ENCODE measurements around the gene IGF2BP3.

The IGF2BP3 gene

GRCh38 chr7:23472046-23472445, 1.8 kb upstream of the IGF2BP3 start:
- DNase-seq (ENCODE audit: low read depth), result no peak

- DNase-seq (ENCODE audit: low read depth), result no peak
Observed at GRCh38 chr7:23471106-23471859, 992 bp upstream of the IGF2BP3 start.

GRCh38 chr7:23469961-23470250, 385 bp downstream of the IGF2BP3 start:
- DNase-seq (ENCODE audit: low read depth), result no peak

- no peak for DNase-seq (ENCODE audit: low read depth)
Observed at GRCh38 chr7:23469150-23469960, 936 bp downstream of the IGF2BP3 start.

GRCh38 chr7:23468526-23469149, 1.7 kb downstream of the IGF2BP3 start:
- DNase-seq (ENCODE audit: low read depth), result no peak

GRCh38 chr7:23467806-23468525, 2.3 kb downstream of the IGF2BP3 start:
- no peak for DNase-seq (ENCODE audit: low read depth)

- no peak for DNase-seq (ENCODE audit: low read depth)
Observed at GRCh38 chr7:23467291-23467805, 2.9 kb downstream of the IGF2BP3 start.

- no peak for DNase-seq (ENCODE audit: low read depth)
Observed at GRCh38 chr7:23462846-23463245, 7.4 kb downstream of the IGF2BP3 start.

GRCh38 chr7:23458044-23458443, 12.2 kb downstream of the IGF2BP3 start:
- no peak for DNase-seq (ENCODE audit: low read depth)

GRCh38 chr7:23456093-23456492, 14.2 kb downstream of the IGF2BP3 start:
- no peak for DNase-seq (ENCODE audit: low read depth)

GRCh38 chr7:23454881-23455526, 15.3 kb downstream of the IGF2BP3 start:
- DNase-seq (ENCODE audit: low read depth), result no peak

- no peak for DNase-seq (ENCODE audit: low read depth)
Observed at GRCh38 chr7:23450518-23450917, 19.8 kb downstream of the IGF2BP3 start.

GRCh38 chr7:23449941-23450340, 20.4 kb downstream of the IGF2BP3 start:
- DNase-seq (ENCODE audit: low read depth), result no peak

- DNase-seq (ENCODE audit: low read depth), result no peak
Observed at GRCh38 chr7:23445326-23445725, 25.0 kb downstream of the IGF2BP3 start.

- DNase-seq (ENCODE audit: low read depth), result no peak
Observed at GRCh38 chr7:23443974-23444373, 26.3 kb downstream of the IGF2BP3 start.

- DNase-seq (ENCODE audit: low read depth), result no peak
Observed at GRCh38 chr7:23438171-23438570, 32.1 kb downstream of the IGF2BP3 start.

- DNase-seq (ENCODE audit: low read depth), result no peak
Observed at GRCh38 chr7:23434147-23434917, 36.0 kb downstream of the IGF2BP3 start.

GRCh38 chr7:23431702-23432199, 38.5 kb downstream of the IGF2BP3 start:
- no peak for DNase-seq (ENCODE audit: low read depth)

- DNase-seq (ENCODE audit: low read depth), result no peak
Observed at GRCh38 chr7:23430893-23431259, 39.4 kb downstream of the IGF2BP3 start.

- DNase-seq (ENCODE audit: low read depth), result no peak
Observed at GRCh38 chr7:23426876-23427275, 43.4 kb downstream of the IGF2BP3 start.

- no peak for DNase-seq (ENCODE audit: low read depth)
Observed at GRCh38 chr7:23422909-23423308, 47.4 kb downstream of the IGF2BP3 start.

Measured in non-pigmented ciliary epithelial cell (primary cell).